ENCODE results near the gene FBXW11. TPM values are rescaled to one million over a fixed set of nuclear protein-coding genes. Genes with fewer than 3 reads are reported as not detected.

FBXW11 gene
- total RNA-seq, 2 experiments from 2014 or later, result 35.4 to 37.7 TPM

DNA sequence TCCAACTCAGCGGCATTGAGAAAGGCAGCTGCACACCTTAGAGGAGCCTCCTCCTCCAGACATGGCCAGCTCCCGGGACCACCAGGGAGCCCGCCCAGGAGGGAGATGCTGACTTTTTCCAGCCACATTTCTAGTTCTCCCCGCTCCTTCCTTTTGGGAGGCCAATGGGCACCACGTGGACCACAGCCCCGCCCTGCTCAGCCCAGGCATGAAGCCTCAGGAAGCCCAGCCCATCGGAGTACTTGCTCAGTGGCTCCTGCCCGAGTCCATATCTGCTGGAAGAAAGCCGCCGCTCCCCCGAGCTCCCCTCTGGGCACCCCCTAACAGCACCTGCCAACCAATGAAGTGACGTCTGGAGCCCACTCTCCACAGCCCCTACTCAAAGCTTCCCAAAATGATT lies 168.4 kb downstream of the FBXW11 start:
- Mint-ChIP-seq H3K4me3 (no peak overlapping the region), H3K27ac (no peak overlapping the region)

DNA sequence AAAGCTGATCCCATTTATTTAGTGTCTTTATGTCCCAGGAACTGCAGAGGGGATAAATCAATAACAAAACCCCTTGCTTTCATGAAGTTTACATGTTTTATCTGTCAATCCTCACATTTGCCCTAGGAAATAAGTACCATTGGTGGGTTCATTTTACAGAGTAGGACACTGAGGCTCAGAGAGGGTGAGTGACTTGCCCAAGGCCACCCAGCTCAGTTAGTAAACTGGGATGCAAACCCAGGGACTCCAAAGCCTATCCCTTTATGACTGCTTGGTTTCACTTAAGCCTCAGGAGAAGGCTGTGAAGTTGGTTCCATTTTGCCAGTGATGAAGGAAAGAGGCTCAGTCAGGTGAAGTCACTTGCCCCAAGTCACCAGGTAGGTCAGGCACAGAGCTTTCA lies 168.9 kb downstream of the FBXW11 start:
- POLR2A ChIA-PET, result no interaction called here
- no peak for DNase-seq
- H3K4me3 Mint-ChIP-seq, result no peak overlapping the region
- H3K27ac Mint-ChIP-seq, result no peak overlapping the region
- peaks cover 5% of the 10 kb centered on the region for H3K9me3 Mint-ChIP-seq
- ATAC-seq (ENCODE audit: low read depth), result no peak
- peaks cover 2% of the 10 kb centered on the region for H3K4me1 Mint-ChIP-seq
- H3K27me3 Mint-ChIP-seq, result peaks cover 2% of the 10 kb centered on the region
- H3K36me3 Mint-ChIP-seq, result no peaks in the 10 kb centered on the region

More for the DNA sequence above, 168.4 kb downstream of the FBXW11 start:
- POLR2A ChIA-PET, result no interaction called here
- Mint-ChIP-seq H3K27me3 (peaks cover 2% of the 10 kb centered on the region), H3K36me3 (no peaks in the 10 kb centered on the region), H3K9me3 (peaks cover 4% of the 10 kb centered on the region), H3K4me1 (peaks cover 2% of the 10 kb centered on the region)
- DNase-seq (no peak), ATAC-seq (ENCODE audit: low read depth) (no peak)

DNA sequence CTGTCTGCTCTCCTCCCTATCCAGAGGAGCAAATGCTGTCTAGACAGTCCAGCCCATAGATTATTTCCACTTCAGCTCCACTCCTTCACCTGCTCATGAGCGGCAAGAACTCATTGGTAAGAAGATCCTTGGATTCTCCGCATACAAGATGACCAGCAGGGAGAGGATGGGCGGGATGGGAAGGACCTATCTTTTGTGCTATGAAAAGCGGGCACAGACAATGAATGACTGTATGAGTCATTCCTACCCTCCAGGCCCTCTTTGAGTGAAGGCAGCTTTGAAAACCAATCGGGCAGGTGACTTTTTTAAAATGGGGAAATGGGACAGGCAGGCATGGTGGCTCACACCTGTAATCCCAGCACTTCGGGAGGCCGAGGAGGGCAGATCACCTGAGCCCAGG lies 171.4 kb downstream of the FBXW11 start:
- H3K4me3 Mint-ChIP-seq, result no peak overlapping the region
- no peak for ATAC-seq (ENCODE audit: low read depth)
- H3K36me3 Mint-ChIP-seq, result no peaks in the 10 kb centered on the region
- peaks cover 2% of the 10 kb centered on the region for H3K27me3 Mint-ChIP-seq
- H3K4me1 Mint-ChIP-seq, result no peaks in the 10 kb centered on the region
- POLR2A ChIA-PET, result no interaction called here
- no peak for DNase-seq
- H3K9me3 Mint-ChIP-seq, result peaks cover 11% of the 10 kb centered on the region
- H3K27ac Mint-ChIP-seq, result no peak overlapping the region

DNA sequence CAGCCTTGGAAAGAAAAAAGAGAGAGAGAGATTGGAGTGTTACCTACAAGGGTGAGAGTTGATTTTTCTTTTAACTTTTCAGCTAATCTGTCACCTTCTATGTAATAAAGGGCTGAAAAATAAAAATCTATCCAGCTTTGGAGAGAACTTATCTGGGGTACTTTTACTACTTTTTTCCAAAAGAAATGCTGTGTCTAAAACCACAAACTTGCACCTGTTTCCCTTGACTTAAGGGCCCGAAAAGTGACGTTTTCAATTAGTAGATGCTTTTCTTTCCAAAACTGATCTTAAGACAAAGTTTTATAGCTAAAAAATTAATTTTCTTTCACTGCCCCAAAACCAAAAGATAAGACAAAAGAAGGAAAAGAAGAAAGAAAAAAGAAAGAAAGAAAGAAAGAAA lies 172.0 kb downstream of the FBXW11 start:
- H3K27ac Mint-ChIP-seq, result no peak overlapping the region
- no peaks in the 10 kb centered on the region for H3K36me3 Mint-ChIP-seq
- peaks cover 11% of the 10 kb centered on the region for H3K9me3 Mint-ChIP-seq
- H3K27me3 Mint-ChIP-seq, result peaks cover 2% of the 10 kb centered on the region
- H3K4me1 Mint-ChIP-seq, result no peaks in the 10 kb centered on the region
- ATAC-seq (ENCODE audit: low read depth) (no peak), DNase-seq (no peak)
- no peak overlapping the region for H3K4me3 Mint-ChIP-seq
- POLR2A ChIA-PET, result no interaction called here

DNA sequence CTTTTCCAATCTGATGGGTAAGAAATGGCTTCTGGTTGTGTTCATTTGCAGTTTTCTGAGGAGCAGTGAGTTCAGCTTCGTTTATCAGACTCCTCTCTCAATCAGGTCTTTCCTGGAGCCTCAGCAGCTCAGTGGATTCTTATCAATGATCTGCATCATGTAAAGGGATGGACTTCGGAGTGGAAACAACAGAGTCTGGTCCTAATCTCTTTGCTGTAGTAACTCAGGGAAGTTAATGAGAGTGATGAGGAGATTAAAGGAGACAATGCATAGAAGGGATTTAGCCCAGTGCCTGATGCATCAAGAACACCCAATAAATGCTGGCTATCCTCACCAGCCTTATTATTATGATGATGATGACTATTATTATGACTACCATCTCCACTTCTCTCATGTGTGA lies 173.7 kb downstream of the FBXW11 start:
- POLR2A ChIA-PET, result no interaction called here
- no peaks in the 10 kb centered on the region for H3K27me3 Mint-ChIP-seq
- no peaks in the 10 kb centered on the region for H3K4me1 Mint-ChIP-seq
- H3K36me3 Mint-ChIP-seq, result no peaks in the 10 kb centered on the region
- H3K9me3 Mint-ChIP-seq, result peaks cover 11% of the 10 kb centered on the region
- no peak overlapping the region for H3K27ac Mint-ChIP-seq
- no peak overlapping the region for H3K4me3 Mint-ChIP-seq
- no peak for ATAC-seq (ENCODE audit: low read depth)
- no peak for DNase-seq

DNA sequence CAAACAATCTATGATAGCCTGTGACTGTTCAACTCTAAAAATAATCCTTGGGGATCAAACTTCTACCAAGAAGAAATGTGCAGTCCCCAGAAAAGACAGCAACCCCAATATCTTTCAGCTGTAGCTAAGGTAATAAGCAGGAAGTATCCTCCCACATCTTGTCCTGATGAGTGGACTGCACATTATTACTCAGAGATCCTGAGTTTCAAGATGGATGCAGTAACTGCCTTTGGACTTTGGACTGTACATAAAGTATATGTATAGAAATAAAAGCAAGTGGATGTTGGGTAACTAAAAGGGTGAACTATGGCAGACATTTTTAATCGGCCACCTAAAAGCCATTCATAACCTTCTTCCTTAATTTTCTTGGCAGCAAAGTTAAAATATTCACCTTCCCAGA lies 175.8 kb downstream of the FBXW11 start:
- no peaks in the 10 kb centered on the region for H3K4me1 Mint-ChIP-seq

DNA sequence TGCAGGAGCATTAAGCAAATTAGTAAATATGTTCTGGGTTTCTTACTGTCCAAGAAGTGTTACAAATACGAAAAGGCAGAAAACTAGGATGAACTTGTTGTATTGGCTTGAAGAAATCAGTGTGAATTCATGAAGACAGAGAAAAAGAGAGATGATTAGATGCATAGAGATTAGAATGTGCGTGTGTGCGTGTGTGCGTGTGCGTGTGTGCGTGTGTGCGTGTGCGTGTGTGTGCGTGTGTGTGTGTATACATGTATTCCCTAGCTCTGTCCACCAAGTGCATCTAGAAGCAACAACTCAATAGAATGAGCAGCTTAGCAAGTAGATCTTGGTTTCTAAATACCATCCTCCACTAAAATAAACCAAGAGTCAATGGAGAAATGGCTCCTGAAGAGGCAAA lies 179.3 kb downstream of the FBXW11 start:
- POLR2A ChIA-PET, result no interaction called here
- no peaks in the 10 kb centered on the region for H3K4me1 Mint-ChIP-seq
- DNase-seq (no peak), ATAC-seq (ENCODE audit: low read depth) (no peak)
- H3K27ac Mint-ChIP-seq, result no peak overlapping the region
- no peaks in the 10 kb centered on the region for H3K36me3 Mint-ChIP-seq
- H3K27me3 Mint-ChIP-seq, result no peaks in the 10 kb centered on the region
- no peak overlapping the region for H3K4me3 Mint-ChIP-seq
- peaks cover 6% of the 10 kb centered on the region for H3K9me3 Mint-ChIP-seq

More for the DNA sequence above, 175.8 kb downstream of the FBXW11 start:
- POLR2A ChIA-PET, result no interaction called here
- H3K27ac Mint-ChIP-seq, result no peak overlapping the region
- H3K4me3 Mint-ChIP-seq, result no peak overlapping the region
- H3K27me3 Mint-ChIP-seq, result no peaks in the 10 kb centered on the region
- H3K9me3 Mint-ChIP-seq, result peaks cover 11% of the 10 kb centered on the region
- no peak for ATAC-seq (ENCODE audit: low read depth)
- no peaks in the 10 kb centered on the region for H3K36me3 Mint-ChIP-seq
- no peak for DNase-seq

DNA sequence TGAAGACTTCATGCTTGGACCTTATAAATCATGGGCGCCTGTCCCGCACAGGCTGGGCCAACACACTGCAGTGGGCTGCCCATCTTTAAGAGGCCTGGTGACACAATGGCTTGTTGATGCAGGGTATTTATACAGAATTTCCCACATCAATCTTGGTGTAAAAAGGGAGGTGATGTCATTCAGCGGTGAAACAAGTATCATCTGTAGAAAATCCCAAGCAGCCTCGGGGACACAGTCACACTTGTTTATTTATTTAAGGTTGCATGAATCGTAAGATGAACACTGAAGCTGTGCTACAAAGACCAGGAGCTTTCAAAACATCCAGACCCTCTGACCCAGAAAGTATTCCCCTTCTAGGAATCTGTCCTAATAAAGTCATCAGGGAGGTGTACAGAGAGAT lies 180.3 kb downstream of the FBXW11 start:
- no peak for DNase-seq
- H3K27me3 Mint-ChIP-seq, result no peaks in the 10 kb centered on the region
- no peak overlapping the region for H3K4me3 Mint-ChIP-seq
- H3K27ac Mint-ChIP-seq, result no peak overlapping the region
- H3K36me3 Mint-ChIP-seq, result no peaks in the 10 kb centered on the region
- H3K9me3 Mint-ChIP-seq, result peaks cover under 1% of the 10 kb centered on the region
- ATAC-seq (ENCODE audit: low read depth), result no peak
- POLR2A ChIA-PET, result no interaction called here
- H3K4me1 Mint-ChIP-seq, result no peaks in the 10 kb centered on the region

DNA sequence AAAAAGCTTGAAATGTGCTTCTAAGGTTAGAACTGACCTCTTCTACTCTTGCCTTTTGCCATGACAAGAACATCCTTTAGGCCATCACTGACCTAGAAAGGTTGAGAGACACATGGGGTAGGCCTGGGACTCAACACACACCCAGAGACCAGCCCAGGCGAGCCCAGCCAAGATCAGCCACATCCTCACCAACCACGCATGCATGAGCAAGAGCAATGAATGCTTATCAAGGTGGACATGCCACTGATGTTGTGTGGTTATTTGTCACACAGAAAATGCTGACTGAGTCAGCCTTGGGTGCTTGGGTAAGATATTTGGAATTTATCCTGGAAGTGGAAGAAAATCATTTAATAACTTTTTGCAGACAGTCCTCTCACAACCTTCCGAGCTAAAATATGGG lies 181.4 kb downstream of the FBXW11 start:
- Mint-ChIP-seq H3K36me3 (no peaks in the 10 kb centered on the region), H3K27me3 (no peaks in the 10 kb centered on the region), H3K27ac (no peak overlapping the region), H3K4me3 (no peak overlapping the region), H3K9me3 (no peaks in the 10 kb centered on the region), H3K4me1 (no peaks in the 10 kb centered on the region)
- POLR2A ChIA-PET, result no interaction called here
- ATAC-seq (ENCODE audit: low read depth), result no peak
- no peak for DNase-seq

DNA sequence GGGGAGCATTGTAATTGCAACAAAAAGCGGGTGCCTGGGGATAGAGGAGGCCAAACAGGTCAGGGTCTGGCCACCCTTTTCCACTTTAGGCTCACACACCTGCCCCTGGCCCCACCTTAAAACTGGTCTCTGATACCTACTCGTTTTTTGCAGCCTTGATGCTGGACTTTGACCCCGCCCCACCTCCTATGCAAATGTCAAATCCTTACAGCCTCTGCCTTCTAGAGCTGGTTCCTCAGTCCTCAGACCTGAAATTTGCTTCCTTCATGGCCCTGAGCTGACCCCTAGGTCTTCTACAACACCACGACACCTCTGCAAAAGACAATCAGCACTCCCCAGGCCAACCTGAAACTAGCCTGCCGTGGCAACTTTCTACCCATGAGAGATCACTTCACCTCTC lies 183.2 kb downstream of the FBXW11 start:
- H3K27me3 Mint-ChIP-seq, result no peaks in the 10 kb centered on the region
- POLR2A ChIA-PET, result no interaction called here
- H3K27ac Mint-ChIP-seq, result no peak overlapping the region
- no peaks in the 10 kb centered on the region for H3K4me1 Mint-ChIP-seq
- H3K36me3 Mint-ChIP-seq, result no peaks in the 10 kb centered on the region
- no peaks in the 10 kb centered on the region for H3K9me3 Mint-ChIP-seq
- no peak overlapping the region for H3K4me3 Mint-ChIP-seq
- no peak for ATAC-seq (ENCODE audit: low read depth)
- DNase-seq, result no peak

DNA sequence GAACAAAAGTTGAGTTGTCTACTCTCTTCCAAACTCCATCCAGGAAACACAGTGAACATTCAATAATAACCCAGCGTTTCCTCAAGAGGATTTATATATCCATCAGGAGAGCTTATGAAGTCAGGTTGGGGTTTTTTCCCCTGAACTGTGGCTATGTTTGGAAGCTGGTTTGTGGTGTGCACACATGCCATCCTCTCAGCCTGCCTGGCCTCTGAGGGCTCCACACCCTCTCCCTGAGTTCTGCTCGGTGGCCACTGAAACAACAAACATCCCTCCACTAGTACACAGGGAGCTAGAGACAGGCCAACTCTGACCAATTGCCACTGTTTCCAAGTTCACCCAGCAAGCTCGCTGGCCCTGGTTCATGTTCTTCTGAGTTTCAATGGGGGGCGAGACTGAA lies 185.2 kb downstream of the FBXW11 start:
- H3K4me1 Mint-ChIP-seq, result no peaks in the 10 kb centered on the region
- no peak overlapping the region for H3K4me3 Mint-ChIP-seq
- no peak for DNase-seq
- H3K9me3 Mint-ChIP-seq, result no peaks in the 10 kb centered on the region
- no peak for ATAC-seq (ENCODE audit: low read depth)
- H3K36me3 Mint-ChIP-seq, result no peaks in the 10 kb centered on the region
- H3K27ac Mint-ChIP-seq, result no peak overlapping the region
- no peaks in the 10 kb centered on the region for H3K27me3 Mint-ChIP-seq
- POLR2A ChIA-PET, result no interaction called here

DNA sequence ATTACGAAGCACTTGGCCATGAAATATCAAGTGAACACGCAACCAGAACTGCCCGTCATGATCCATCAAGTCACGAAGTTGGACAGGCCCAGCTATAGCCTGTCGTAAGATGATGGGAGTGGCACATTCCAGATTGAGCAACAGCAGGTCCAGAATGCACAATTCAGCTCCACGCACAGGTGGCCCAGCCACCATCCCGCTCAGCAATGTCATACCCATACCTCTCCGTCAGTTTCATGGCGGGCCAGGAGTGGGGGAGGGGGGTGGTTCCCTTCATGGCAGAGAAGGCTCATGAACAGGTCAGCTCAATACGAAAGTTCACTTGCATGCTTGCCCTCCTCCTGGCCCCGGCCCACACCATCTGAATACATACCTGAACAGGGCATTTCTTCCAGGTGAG lies 185.9 kb downstream of the FBXW11 start:
- Mint-ChIP-seq H3K4me3 (no peak overlapping the region), H3K4me1 (no peaks in the 10 kb centered on the region), H3K27me3 (no peaks in the 10 kb centered on the region), H3K36me3 (no peaks in the 10 kb centered on the region), H3K27ac (no peak overlapping the region), H3K9me3 (no peaks in the 10 kb centered on the region)
- DNase-seq (no peak), ATAC-seq (ENCODE audit: low read depth) (no peak)
- POLR2A ChIA-PET, result no interaction called here

DNA sequence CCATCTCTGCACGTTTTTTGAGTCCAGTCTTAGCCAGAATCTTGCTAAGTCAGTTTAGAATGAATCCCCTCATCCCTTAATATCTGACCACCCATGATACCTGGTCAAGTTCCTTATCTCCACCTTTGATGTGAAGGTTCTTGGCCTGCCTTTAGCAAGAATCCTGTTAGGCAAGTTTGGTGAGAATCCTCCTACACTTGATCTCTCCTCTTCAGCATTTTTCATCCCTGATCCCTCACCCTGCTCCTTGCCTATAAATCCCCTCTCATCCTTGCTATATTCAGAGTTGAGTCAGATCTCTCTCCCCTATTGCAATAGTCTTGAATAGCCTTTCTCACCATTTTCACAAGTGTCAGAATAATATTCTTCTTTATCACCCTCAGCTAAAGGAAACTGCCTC lies 189.8 kb downstream of the FBXW11 start:
- POLR2A ChIA-PET, result no interaction called here
- no peak for DNase-seq
- Mint-ChIP-seq H3K27ac (no peak overlapping the region), H3K4me3 (no peak overlapping the region), H3K9me3 (peaks cover 2% of the 10 kb centered on the region), H3K36me3 (no peaks in the 10 kb centered on the region), H3K27me3 (no peaks in the 10 kb centered on the region), H3K4me1 (no peaks in the 10 kb centered on the region)
- ATAC-seq (ENCODE audit: low read depth), result no peak

DNA sequence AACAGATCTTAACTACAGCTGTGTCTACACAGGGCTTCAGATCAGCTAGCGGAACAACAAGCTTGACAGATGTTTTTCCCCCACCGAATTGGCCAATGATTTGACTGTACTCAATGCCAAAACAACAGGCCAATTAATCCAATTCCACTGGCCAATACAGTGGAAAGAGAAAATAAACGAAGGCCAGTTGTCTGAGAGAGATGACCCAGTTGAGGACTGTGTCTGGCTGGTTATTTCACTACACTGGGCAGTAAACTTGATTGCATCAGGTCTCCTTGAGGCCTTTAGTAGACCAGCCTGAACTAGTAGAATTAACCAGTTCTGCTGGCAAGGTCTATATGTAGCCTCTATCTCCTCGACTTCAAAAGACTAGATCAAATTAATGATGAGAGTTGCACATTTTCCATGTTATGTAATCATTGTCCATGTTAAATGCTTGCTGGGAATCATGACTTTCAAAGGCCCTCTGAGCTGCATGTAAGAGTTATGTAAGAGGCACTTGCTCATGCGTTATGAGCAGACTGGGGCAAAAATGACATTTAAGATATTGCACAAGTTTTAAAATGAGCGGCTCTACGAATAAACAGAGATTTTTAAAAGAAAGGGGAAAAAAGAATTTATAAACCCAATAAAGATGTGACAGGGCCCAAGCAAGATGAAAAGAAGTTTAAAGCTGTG lies 192.5 kb downstream of the FBXW11 start:
- Mint-ChIP-seq H3K9me3 (peaks cover 2% of the 10 kb centered on the region), H3K4me1 (no peaks in the 10 kb centered on the region), H3K36me3 (no peaks in the 10 kb centered on the region), H3K27me3 (no peaks in the 10 kb centered on the region), H3K4me3 (no peak overlapping the region), H3K27ac (no peak overlapping the region)
- DNase-seq (no peak), ATAC-seq (ENCODE audit: low read depth) (no peak)
- POLR2A ChIA-PET, result no interaction called here

DNA sequence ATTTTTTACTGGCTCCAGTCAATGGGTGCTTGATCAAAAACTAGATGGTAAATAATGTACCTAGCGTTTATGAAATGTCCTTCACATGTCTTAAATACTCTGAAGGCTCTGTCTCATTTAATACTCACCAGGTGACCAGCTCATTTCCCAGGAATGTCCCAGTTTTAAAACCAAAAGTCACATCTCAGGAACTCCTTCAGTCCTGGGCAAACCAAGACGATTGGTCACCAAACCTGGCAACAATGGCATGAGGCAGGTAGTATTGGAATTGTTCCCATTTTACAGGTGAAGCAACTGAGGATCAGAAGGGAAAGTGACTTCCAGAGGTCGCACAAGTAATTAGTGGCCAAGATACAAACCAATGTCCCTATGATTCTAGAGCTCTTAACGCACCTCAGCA lies 193.2 kb downstream of the FBXW11 start:
- Mint-ChIP-seq H3K27ac (no peak overlapping the region), H3K36me3 (peaks cover 1% of the 10 kb centered on the region), H3K4me1 (no peaks in the 10 kb centered on the region), H3K27me3 (peaks cover 3% of the 10 kb centered on the region), H3K4me3 (no peak overlapping the region), H3K9me3 (peaks cover 2% of the 10 kb centered on the region)
- ATAC-seq (ENCODE audit: low read depth) (no peak), DNase-seq (no peak)
- POLR2A ChIA-PET, result no interaction called here
